Measurements from ENCODE around the gene ADGRG6.

Gene ADGRG6

DNA sequence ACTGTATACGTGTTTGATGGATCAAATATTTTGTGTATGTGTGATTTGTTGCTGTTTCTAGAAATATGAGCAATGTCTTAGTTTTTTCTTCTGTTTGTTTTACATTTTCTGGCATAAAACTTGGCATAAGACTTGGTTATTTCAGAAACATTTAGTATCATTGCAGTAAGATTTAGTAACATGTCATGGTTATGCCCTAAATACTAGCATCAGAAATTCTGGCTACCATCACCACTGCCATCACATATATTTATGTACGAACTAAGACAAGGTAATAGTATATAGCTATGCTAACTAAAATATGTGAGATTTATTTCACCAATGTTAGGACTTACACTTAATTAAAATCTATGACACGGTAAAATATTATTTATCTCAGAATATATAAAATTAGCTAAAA lies 10.3 kb upstream of the ADGRG6 start:
- no peak for DNase-seq (ENCODE audit: low spot score)

DNA sequence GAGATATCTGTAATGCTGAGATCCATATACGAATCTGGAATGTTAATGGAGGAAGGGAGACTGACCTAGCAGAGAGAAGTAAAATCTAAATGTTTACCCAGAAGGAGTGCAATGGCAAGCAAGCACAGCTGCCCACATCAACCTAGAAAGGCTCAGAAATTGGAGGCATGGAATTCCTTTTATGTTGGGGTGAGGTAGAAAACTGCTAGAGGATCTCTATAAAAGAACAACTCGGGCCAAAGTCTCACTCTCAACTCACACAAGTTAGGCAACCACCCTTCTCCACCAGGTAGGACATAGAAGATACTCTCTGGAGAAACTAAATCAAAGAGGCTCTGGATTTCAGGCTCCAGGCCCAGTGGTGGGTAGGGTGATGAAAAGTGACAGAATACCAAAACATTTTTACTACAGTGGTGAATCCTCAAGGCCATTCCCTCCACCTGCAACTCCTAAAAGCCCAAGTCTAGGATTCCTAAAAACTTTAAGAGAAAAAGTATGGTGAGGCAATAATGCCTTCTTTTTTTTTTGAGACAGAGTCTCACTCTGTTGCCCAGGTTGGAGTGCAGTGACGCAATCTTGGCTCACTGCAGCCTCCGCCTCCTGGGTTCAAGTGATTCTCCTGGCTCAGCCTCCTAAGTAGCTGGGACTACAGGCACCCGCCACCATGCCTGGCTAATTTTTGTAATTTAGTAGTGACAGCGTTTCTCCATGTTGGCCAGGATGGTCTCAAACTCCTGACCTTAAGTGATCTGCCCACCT lies 9.5 kb upstream of the ADGRG6 start:
- DNase-seq (ENCODE audit: low spot score), result peak; percentile 28

- no peak for DNase-seq (ENCODE audit: low spot score)
Measured at GRCh38 chr6:142293121-142293520, 8.7 kb upstream of the ADGRG6 start.

- DNase-seq (ENCODE audit: low spot score), result no peak
Measured at GRCh38 chr6:142294679-142295078, 7.1 kb upstream of the ADGRG6 start.

- DNase-seq (ENCODE audit: low spot score), result peak; percentile 44
Measured at GRCh38 chr6:142296975-142297604, 4.7 kb upstream of the ADGRG6 start.

GRCh38 chr6:142297605-142297995 lies 4.2 kb upstream of the ADGRG6 start:
- DNase-seq (ENCODE audit: low spot score), result no peak

- DNase-seq (ENCODE audit: low spot score), result no peak
Measured at GRCh38 chr6:142297996-142298753, 3.6 kb upstream of the ADGRG6 start.

DNA sequence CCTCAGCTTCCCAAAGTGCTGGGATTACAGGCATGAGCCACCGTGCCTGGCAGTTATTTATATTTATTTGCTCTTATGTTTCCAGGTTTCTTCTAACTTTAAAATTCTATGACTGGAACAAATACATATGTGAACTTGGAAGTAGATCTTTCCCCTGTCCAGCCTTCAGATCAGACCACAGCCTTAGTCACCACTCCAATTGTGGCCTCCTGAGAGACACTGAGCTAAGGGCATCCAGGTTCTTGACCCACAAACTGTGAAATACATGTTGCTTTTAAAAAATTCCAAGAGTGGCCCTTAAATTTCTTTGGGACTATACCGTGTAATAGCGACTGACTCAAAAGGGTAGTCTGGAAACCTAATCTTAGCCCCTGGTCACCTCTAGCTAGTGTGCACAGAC lies 1.5 kb upstream of the ADGRG6 start:
- no peak for DNase-seq (ENCODE audit: low spot score)

DNA sequence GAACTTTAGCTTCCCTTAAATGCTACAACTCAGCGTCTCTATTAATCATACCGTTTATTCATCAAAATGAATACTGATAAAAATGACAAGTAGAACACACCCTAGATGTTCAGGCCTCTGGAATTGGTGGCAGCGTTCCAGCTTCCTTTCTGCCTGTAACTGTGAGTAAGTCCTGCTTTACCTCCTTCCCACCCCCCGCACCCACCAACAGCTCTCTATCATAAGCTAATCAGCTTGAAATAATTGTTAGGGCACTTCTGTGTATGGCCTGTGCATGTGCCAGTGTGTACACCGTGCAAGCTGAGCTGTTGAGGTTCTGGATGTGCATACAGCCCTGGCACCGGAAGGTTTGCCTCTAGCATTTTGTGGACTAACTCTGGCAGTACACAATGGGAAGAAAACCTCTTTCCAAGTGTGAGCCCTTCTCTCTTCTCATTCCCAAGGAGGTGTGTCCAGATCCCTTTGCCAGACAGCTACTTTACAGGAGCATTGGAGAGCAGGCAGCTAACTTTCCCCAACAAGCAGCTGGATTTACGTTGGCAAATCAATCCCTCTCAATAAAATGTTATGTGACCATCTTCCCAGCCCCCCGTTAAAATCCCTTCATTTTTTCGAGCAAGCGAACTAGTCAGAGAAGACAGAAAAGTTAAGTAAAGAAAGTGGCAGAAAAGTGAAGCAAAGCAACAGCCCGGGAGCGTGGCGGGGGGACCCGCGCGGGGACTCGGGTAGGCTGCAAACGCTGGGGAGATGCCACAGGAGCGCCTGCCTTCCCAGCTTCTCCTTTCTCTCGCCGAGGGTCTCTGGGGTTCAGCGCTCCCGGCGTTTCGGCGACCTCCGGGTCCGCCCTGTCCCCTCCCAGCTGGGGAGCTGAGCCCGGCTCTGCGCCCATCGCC lies 803 bp upstream of the ADGRG6 start:
- no peak for DNase-seq (ENCODE audit: low spot score)

- no peak for DNase-seq (ENCODE audit: low spot score)
Measured at GRCh38 chr6:142302421-142303175, 791 bp downstream of the ADGRG6 start.

DNA sequence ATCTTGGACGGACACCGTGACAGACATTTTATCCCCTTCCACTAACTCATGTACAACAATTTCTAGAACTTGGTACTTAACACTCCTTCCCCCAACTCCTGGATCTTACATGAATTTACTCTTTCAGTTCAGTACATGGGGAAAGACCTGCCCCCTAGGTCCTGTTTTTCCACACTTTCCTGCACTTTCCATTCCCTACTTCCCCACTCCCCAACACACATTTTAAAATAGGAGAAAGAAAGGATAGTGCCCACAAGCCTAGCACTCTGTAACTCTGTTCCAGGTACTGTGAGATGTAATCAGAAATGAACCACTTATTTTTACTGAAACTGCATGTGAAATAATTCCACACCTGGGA lies 1.3 kb downstream of the ADGRG6 start:
- no peak for DNase-seq (ENCODE audit: low spot score)

DNA sequence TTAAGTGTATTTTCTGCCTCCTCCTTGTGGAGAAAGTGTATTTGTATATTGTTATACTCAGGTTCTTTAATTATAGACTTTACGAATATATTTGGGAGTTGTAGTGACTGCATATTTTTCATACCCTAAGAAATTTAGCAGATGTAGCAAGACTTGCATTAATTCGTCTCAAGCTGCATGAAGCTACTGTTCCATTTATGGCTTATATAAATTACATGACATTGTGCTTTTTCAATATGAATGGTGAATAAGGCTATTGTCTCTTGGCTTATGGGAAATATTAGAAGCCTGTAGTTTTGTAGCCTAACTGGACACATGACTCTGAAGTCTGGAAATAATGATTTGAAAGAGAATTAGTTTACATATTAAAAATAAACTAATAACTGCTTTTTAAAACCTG lies 2.4 kb downstream of the ADGRG6 start:
- no peak for DNase-seq (ENCODE audit: low spot score)

GRCh38 chr6:142306736-142307135 lies 4.9 kb downstream of the ADGRG6 start:
- DNase-seq (ENCODE audit: low spot score), result no peak

DNA sequence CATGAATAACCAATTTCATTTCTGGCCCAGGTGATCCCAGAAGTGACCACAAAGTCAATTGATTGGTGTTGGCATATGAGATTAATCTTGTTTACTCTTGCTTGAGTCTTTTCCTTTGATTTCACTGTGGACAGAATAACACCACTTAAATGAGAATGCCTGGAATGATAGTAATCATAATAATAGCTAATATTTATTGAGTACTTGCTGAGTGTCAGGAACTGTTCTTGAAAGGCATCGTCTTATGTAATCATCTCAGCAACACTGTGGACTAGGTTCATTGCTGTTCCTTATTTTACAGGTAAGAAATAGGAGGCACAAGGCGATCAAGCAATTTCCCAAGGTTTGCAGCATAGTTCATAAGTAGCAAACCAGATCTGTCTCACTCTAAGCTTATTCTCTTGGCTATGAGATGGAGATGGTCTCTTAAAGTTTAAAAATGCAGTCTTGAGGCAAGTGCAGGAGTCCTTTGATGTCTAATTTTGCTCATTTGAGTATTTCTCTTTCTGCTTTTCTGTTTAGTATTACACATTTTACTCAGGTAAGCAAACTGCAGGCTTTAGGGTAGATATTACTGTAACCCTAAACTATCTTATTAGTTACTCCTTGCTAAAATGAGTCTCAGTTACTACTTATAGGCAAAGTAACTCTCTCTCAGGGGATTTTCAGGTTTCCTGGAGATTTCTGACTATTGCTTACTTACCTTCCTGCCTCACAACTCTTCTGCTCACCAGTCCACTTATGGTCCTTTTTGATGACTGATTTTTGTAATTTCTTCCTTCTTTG lies 6.3 kb downstream of the ADGRG6 start:
- no peak for DNase-seq (ENCODE audit: low spot score)

GRCh38 chr6:142309426-142309825 lies 7.6 kb downstream of the ADGRG6 start:
- DNase-seq (ENCODE audit: low spot score), result no peak

DNA sequence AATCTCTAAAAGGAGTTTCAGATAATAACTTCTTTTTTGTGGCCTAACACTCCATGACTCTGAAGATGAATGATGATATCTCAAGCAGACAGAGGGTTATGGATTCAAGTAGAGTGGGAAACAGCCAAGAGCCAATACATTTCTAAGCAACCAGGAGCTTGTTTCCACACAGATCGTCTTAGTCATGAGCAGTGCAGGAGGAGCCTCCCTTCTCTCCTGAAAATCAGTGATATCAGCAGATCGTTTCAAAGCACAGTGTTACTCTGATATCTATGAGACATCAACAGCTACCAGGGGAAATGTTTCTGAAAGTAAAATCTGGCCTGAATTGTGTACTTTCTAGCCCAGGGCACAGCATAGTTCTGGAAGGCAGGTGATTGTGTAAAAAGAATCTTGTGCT lies 11.5 kb downstream of the ADGRG6 start:
- no peak for DNase-seq (ENCODE audit: low spot score)

DNA sequence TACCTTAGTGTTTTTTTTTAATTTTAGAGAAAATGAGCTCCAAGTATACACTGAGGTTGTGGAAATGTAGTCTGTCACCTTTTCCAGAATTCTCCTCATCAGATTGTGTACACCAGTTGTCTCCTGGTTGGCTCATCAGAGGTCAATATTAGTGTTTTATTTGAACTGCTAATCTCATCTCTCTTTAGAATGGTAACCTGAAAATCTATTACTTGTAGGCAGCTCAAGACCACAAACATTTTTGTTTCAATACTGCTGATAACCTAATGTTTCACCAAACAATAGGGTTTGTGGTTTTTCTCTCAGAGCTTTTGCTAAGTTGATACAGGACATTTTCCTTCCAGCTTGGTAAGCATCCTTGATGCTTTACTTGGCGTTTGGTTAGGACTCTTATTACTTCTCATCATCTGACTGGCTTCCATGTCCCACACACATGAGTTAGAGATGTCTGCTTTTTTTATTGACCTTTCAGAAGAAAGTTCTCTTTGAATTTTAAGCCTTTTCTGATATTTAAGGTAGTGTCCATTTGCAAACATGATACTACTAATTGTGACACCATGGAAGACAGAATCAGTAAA lies 15.1 kb downstream of the ADGRG6 start:
- DNase-seq (ENCODE audit: low spot score), result no peak

DNA sequence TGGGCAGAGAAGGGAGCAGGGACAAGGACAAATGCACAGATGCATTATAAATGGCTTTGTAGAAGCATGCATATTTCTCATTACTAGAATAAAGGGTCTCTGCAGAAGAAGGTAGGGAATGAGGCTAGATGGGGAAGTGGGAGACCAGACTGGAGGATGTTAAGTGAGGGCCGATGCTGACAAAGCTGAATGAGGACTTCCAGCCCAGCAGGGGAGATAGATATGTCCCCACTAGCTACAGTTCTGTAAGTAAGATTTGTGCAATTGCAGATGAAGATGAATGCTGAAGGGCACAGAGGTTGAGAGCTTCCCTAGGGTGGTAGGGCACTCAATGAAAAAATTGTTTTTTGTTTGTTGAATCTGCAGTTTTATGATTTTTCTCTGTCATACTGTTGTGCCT lies 16.9 kb downstream of the ADGRG6 start:
- no peak for DNase-seq (ENCODE audit: low spot score)

DNA sequence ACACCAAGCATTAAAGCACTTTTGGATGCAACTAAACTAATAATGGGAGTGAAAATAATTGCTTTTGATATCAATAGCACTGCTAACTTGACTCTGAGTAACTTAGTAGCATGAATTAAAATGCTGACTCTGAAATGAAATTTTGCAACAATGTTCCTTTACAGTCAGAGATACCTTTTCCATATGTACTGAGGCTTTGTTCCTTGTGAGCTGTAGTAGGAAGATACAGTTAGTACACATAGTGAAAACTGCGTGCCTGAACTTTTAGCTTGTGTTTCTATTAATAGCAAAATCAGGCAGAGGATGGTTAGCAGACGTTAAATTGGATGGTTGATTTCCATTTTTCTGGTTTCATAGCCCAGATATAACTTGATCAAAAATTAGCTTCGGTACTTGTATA lies 18.6 kb downstream of the ADGRG6 start:
- no peak for DNase-seq (ENCODE audit: low spot score)

GRCh38 chr6:142321451-142321850 lies 19.6 kb downstream of the ADGRG6 start:
- DNase-seq (ENCODE audit: low spot score), result no peak
